GM18498 (cell line): ENCODE results near the gene RSU1.

Experiments
- ATAC-seq: cut with Tn5 transposase; IDR thresholded peaks from one replicate; pipeline ENCODE4 v1.9.1; 2021; ENCODE audit warnings: mild to moderate bottlenecking, moderate library complexity; ENCODE audit not compliant: unreplicated experiment

RSU1 gene

GRCh38 chr10:16611037-16611436 is 206.2 kb downstream of the RSU1 start:
- no peak for ATAC-seq

GRCh38 chr10:16609211-16609610 is 208.0 kb downstream of the RSU1 start:
- no peak for ATAC-seq

GRCh38 chr10:16606923-16607322 is 210.3 kb downstream of the RSU1 start:
- ATAC-seq = no peak

GRCh38 chr10:16606421-16606820 is 210.8 kb downstream of the RSU1 start:
- no peak for ATAC-seq

GRCh38 chr10:16603308-16603707 is 213.9 kb downstream of the RSU1 start:
- no peak for ATAC-seq

GRCh38 chr10:16602104-16602775 is 215.0 kb downstream of the RSU1 start:
- no peak for ATAC-seq

- ATAC-seq = no peak
These were observed 217.6 kb downstream of the RSU1 start for GRCh38 chr10:16599662-16600061.

GRCh38 chr10:16597656-16598055 is 219.6 kb downstream of the RSU1 start:
- no peak for ATAC-seq

GRCh38 chr10:16592378-16592777 is 224.8 kb downstream of the RSU1 start:
- ATAC-seq = no peak

GRCh38 chr10:16586358-16587138 is 230.7 kb downstream of the RSU1 start:
- ATAC-seq = peak; percentile 89

- ATAC-seq = no peak
These were observed 232.1 kb downstream of the RSU1 start for GRCh38 chr10:16585103-16585502.

- ATAC-seq = no peak
These were observed 233.8 kb downstream of the RSU1 start for GRCh38 chr10:16583382-16583781.

- ATAC-seq = no peak
These were observed 236.0 kb downstream of the RSU1 start for GRCh38 chr10:16581202-16581601.

GRCh38 chr10:16570731-16571130 is 246.5 kb downstream of the RSU1 start:
- peak; percentile 95 for ATAC-seq

GRCh38 chr10:16566202-16566805 is 250.9 kb downstream of the RSU1 start:
- no peak for ATAC-seq

GRCh38 chr10:16565604-16566003 is 251.6 kb downstream of the RSU1 start:
- ATAC-seq = no peak

- no peak for ATAC-seq
These were observed 254.3 kb downstream of the RSU1 start for GRCh38 chr10:16562891-16563290.

- ATAC-seq = no peak
These were observed 257.9 kb downstream of the RSU1 start for GRCh38 chr10:16559236-16559773.

GRCh38 chr10:16547973-16548372 is 269.3 kb downstream of the RSU1 start:
- no peak for ATAC-seq

GRCh38 chr10:16545116-16545736 is 272.0 kb downstream of the RSU1 start:
- peak; percentile 70 for ATAC-seq

GRCh38 chr10:16544591-16544990 is 272.6 kb downstream of the RSU1 start:
- no peak for ATAC-seq
